GM19099 (cell line): ENCODE measurements around the gene PAMR1.

ENCODE experiments used
- POLR2A ChIP-seq: IDR thresholded peaks from 3 replicates; pipeline ENCODE4 v1.6.1; 2011; ENCODE audit warnings: low read depth; ENCODE audit not compliant: insufficient read length; ENCODE audit errors: extremely low read depth

The PAMR1 gene

DNA sequence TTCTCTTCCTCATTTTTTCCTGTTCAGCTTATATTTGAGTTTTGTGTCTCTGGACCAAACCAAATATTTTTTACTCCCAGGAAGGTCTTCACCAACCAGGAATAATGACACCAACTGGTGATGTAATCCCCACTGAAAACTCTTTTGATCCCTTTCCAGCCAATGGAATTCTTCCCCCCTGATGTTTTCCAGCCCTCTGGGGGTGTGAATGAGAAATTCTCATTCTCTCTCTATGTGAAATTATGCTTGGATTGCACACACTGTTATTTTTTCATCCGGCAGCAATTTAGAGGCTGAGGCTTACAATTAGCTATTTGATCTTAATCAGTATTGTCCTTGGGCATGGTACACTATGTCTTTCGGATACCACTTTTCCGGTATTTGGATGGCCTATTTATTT, 66.6 kb downstream of the PAMR1 start:
- TF ChIP-seq POLR2A = no peak

DNA sequence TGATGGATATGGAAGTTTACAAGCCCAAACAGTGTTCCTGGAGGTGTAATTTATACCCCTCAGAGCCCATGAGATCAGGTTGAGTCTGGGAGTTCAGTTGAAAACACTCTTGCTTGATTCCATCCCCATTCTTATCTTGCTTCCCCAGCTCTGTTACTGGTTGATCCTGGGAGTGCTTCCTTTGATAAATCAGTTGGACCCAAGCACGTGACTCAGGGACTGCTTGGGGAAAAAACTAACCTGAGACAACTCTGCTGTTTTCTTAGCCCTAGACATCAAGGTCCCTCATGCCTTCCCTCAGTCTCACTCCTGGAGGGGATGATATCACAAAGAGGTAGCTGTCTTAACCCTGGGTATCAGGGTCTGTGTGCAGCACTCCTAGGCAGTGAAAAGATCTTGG, 71.1 kb downstream of the PAMR1 start:
- TF ChIP-seq POLR2A = no peak

DNA sequence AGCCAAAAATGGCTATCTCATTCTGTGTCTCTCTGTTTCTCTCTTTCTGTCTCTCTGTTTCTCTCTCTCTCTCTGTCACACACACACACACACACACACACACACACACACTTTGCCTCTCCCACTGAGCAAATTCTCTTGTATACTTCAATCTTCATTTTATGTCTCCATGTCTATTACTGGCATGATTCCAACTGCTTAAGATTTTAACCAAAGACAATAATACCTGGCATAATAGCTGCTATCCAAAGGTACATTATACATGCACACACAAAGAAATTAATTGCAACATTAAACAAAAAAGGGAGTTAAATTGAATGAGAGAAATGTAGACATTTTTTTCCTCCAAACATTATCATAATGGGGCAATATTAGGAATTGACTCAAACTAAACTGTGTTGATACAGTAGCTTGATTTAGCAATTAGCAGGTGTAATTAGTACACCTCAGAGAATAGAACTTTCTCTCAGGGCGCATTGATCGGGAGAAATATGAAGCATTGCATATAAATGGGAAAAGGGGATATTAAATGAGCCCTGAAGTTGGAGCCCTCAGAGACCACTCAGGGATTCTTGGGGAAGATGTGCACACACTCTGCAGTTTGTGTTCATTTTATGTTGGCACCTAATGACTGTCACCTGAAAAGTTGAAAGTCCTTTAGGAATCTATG, 88.7 kb downstream of the PAMR1 start:
- no peak for TF ChIP-seq POLR2A

DNA sequence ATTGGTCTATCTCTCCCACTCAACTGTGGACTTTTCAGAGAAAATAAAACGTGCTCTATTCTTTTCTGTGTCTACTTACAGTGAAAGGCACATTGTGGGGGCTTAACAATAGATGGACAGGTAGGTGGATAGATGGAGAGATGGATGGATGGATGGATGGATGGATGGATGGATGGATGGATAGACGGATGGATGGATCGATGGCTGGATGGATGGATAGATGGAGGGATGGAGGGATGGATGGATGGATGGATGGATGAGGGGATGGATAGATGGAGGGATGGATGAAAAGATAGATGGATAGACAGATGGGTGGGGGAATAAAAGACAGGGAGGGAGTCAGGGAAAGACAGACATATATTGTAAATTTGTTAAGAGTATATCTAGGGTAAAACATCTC, 91.8 kb downstream of the PAMR1 start:
- no peak for TF ChIP-seq POLR2A

DNA sequence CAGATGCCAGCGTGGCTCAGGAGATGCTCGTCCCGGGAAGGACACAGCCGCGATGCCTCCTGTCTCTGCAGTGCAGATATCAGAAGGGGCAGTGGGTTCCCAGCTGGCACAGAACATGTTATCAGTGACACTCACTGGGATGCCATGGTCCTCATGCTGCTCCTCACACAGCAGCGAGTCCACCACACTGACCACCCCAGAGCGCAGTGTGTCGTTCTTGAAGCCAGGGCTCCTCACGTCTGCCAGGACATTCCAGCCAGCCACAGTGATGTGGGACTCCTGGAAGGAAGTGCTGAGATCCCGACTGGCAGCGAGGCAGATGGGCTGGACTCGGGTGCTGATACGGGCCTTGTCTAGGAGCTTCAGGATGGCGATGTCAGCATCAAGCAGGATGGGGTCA, 93.0 kb downstream of the PAMR1 start:
- TF ChIP-seq POLR2A = no peak

DNA sequence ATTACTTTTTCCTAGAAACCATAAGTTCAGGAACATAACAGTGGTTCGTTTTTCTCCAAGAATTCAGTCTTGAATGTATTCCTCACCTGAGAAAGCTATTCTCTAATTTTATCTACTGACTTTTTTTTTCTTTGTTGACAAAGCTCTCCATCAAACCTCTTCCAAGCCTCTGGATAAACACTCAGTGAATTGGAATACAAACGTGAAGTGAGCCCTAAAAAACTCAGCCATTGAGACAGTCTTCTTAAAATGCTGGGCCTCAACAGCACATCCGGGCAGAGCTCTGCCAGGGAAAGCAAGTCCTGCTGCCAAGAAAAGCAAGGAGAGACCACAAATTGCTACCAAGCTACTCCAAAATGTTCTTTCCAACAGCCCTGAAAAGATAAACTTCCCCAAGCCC, 98.3 kb downstream of the PAMR1 start:
- no peak for TF ChIP-seq POLR2A

DNA sequence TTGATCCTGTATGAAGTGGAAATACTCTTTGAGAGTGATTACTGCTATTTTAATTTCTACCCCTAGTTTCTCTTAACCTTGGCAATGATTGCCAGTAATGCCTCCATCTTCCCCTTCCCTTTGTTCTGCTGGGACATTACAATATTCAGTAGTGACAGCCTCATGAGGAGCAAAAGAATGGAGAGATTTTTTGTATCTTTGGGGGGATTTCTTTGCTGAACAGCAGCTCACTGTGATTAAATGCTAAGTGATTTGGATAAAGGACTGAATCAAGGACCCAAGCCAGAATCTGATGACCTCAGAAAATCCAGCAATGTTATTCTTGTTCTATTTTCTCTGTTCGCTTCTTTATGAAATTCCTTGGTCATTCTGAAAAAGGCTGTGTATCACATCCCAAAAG, 99.1 kb downstream of the PAMR1 start:
- TF ChIP-seq POLR2A = no peak

DNA sequence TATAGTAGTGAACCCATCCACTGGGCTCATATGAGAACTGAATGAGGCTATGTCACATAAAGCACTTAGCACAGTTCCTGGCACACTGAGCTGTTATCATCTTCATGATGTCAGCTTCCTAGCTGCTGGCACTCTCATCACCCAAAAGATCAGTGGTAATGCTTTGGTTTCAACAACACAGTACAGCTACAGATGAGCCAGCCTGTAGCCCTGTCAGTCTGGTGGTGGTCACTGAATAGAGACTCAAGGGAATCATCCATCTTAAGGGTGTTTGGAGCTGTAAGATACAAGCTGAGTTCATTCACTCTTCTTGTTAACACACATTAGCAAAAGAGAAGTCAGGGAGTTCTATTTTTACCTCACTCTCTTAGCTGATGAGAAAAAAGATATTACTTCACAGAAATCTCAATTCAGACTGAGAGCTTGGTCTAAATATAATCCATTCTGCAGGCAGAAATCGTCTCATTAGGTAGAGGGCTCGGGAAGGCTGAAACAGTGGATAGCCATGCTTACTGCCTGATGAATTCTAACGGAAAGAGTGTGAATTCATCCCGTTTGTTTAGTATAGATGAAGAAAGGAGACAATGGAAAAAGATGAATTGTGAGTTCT, 99.7 kb downstream of the PAMR1 start:
- TF ChIP-seq POLR2A = no peak

DNA sequence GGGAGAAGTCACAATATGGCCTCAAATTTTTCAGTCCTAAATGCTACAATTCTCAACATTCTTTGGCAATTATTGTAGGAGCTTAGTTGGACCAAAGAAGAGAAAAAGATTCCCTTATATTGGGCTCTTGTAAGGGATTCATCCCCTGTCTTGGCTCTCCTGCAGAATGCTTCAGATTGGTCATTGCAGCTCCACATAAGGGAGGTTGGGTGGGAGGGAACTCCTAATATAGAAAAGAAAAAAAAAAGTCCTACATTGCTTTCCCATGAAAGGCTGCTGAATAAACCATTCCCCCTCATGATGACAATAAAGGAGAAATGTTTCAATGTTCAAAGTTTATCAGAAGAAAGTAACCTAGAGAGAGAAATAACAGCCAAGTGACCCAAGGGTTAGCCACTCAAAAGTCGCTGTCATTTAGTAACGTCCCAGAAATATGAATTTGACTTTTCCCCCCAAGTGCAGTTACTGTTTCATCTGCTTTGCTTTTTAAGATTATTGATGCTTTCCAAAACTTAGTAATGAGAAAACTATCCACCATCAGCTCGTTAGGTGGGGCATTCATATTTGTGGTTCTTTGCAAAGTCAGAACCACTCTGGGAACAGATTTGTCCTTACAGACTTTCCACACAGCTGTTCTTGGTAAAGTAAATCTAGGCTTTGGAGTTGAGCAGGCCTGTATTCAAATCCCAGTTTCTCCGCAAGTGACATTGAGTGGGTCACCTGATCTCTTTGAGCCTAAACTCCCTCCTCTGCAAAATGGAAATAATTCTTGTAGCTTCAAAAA, 101.1 kb downstream of the PAMR1 start:
- TF ChIP-seq POLR2A = no peak

DNA sequence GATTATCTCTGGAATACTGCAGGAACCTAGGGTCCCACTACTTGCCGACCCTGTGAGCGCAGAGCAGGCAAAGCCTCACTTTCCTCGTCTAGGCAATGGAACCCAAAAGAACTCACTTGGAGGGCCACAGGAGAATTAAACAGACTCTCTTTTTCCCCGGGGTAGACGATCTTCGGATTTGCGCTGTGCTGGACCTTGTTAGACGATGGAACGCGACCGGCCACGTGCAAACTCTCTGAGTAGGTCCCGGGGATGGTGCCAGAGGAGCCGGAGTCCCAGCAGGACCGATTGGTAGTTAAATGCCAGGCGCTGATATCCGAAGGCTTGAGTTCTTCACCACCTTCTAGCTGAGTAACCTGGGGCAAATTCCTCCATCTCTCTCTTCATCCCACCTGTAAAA, 105.0 kb downstream of the PAMR1 start:
- TF ChIP-seq POLR2A = no peak

DNA sequence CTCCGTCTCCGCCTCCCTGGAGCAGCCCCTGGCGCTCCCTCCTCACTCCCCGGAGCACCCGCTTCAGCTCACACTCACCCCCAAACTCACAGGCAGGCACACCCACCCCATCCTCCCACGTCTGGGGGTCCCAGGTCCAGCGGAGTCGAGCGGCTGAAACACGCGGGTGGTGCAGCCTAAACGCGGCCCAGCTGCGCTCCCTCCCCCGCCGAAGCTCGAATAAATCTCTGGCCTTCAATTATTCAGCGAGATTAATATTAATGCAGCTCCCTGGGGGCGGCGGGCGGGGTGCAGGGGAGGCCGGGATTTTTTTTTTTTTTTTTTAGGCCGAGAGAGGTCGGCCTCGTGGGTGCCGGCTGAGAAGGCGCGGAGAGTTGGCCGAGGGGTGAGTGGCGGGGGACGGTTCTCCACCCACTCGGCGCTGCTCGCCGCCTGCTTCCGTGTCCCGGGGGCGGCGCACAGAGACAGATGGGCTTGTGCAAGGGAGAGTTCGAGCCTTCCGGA, 105.5 kb downstream of the PAMR1 start:
- TF ChIP-seq POLR2A = no peak

DNA sequence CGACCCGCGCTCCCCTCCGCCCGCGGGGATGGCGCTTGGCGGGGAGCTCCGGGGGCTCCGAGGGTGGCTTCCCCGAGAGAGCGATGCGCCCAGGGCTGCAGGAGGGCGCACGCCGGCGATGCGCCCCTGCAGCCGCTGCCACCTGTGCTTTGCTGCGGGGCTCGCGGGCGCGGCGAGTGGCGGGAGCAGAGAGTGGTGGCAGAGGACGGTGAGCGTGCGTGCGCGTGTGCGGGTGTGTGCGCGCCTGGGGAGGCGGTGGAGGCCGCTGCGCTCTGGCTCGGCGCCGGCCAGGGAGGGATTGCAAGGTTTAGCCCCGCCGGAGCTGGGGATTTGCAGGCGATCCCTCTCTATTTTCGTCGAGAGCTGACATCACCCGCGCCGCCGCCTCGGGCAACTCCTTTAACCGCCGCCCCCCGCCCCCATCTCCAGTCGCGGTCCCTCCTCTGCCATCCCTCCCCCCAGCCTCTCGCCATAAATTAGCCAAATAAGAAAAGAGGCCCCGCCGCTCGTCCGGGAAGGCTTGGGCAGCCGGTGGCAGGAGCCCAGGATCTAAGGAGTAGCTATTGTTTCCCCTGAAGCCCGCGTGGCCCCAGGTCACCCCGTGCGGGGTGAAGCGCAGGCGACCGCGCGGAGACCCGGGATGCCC, 106.1 kb downstream of the PAMR1 start, which contains the start of gene SLC1A2:
SLC1A2 (minus strand) TSS at position 375 of the 646 bp plus-strand sequence. CDS start 592 bp downstream, outside the sequence.
- no peak for TF ChIP-seq POLR2A

DNA sequence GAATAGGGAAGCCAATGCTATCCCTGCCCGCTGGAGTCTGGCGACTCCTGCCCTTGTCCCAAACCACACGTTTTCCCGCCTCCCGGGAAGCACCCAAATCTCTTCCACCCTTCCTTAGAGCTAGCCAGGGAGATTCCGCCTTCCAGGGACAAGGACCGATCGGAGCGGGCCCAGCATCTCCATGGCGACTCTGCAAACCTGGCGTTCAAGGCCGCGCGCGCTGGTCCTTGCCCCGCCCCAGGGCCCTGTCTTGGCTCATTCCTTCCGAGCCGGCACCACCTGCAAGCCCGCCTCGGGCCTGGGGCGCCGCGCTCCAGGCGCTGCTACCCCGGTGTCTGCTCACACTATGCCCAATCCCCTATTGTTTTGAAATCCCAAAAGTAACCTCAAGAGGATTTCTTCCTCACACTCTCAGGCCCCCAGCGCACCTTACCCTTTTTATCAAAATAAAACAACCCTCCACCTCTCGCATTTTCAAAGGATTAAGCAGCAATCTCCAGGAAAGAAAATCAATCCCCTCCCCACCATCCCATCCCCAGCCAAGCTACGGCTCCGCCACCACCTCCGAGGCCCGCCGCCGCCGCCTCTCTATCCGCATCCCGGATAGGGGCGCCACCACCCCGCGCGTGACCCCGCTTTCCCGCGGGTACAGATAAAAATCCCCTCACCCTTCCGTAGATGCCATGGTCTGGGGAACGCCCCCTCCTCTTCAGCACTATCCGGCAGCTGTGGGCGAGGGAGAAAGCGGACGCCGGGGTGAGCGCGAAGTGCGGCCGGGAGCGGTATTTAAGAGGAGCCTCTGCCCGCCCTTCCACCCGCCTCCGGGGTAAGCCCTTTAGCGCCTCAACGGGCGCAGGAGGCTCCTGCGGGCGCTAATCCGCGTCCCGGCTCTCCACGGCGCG, 106.9 kb downstream of the PAMR1 start:
- no peak for TF ChIP-seq POLR2A

DNA sequence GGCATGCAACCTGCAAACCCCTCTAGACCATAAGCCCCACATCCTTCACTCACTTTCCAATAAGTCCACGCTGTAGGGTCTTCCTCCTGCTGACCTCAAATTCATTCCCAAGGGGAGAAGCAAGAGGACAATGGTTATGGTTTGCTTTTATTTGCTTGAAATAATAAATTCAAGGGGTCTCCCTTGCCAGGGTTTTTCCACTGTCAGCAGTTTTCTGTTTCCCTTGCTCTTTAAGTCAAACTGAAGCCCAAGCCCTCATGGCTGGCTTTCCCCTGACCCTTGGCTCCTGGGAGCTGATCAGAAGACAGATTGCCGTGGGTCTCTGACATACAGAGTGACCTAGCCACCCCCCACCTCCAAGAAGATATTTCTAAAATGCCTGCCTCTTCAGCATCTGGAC, 109.9 kb downstream of the PAMR1 start:
- TF ChIP-seq POLR2A = no peak
